Measurements from ENCODE around the gene MEP1A.
A peak's percentile ranks its signal among the peaks of the same experiment; 100 is the strongest.
"Not testable (repeated sequence)": the region's sequence is repeated elsewhere in the genome, so short reads cannot be mapped to it uniquely, and the experiment has no call there.

The MEP1A gene

GRCh38 chr6:46758960-46759753 lies 34.0 kb upstream of the MEP1A start:
- Histone ChIP-seq H3K4me3 (replicated peaks; ENCODE audit: insufficient read depth, low read length) (no peak overlapping the region), H3K27me3 (ENCODE audit: insufficient read depth, poor library complexity, severe bottlenecking) (no peaks in the 10 kb centered on the region), H3K27ac (replicated peaks) (no peak overlapping the region)
- TF ChIP-seq REST (IDR thresholded peaks at IDR 0.05; ENCODE audit: insufficient replicate concordance, low read depth): no peak
- no peak for DNase-seq (ENCODE audit: low read depth in 1 of 2, low spot score in 1 of 2)

- Histone ChIP-seq H3K27me3 (ENCODE audit: insufficient read depth, poor library complexity, severe bottlenecking) (no peaks in the 10 kb centered on the region), H3K27ac (replicated peaks) (no peak overlapping the region; the same call in 1 of the 2 replicates), H3K4me3 (replicated peaks; ENCODE audit: insufficient read depth, low read length) (no peak overlapping the region)
- DNase-seq (ENCODE audit: low read depth in 1 of 2, low spot score in 1 of 2): peak in 1 of 2 experiments; percentile 42
- no peak for TF ChIP-seq CTCF (IDR thresholded peaks at IDR 0.05; ENCODE audit: insufficient read depth, low read length)
- no peak for TF ChIP-seq SPI1 (IDR thresholded peaks at IDR 0.05; ENCODE audit: borderline replicate concordance, low read depth)
- no peak for TF ChIP-seq GABPA (IDR thresholded peaks at IDR 0.05; ENCODE audit: low read depth)
- no peak for TF ChIP-seq POLR2AphosphoS5 (IDR thresholded peaks at IDR 0.05; ENCODE audit: low read depth)
- no peak for TF ChIP-seq REST (IDR thresholded peaks at IDR 0.05; ENCODE audit: insufficient replicate concordance, low read depth)
Measured at GRCh38 chr6:46760925-46761324, 32.3 kb upstream of the MEP1A start.

GRCh38 chr6:46763466-46763865 lies 29.7 kb upstream of the MEP1A start:
- TF ChIP-seq CTCF (IDR thresholded peaks at IDR 0.05; ENCODE audit: insufficient read depth, low read length): no peak
- no peak for TF ChIP-seq GABPA (IDR thresholded peaks at IDR 0.05; ENCODE audit: low read depth)
- TF ChIP-seq SPI1 (IDR thresholded peaks at IDR 0.05; ENCODE audit: borderline replicate concordance, low read depth): no peak
- TF ChIP-seq POLR2AphosphoS5 (IDR thresholded peaks at IDR 0.05; ENCODE audit: low read depth): no peak
- TF ChIP-seq REST (IDR thresholded peaks at IDR 0.05; ENCODE audit: insufficient replicate concordance, low read depth): no peak
- Histone ChIP-seq H3K27ac (replicated peaks) (no peak overlapping the region), H3K4me3 (replicated peaks; ENCODE audit: insufficient read depth, low read length) (no peak overlapping the region), H3K27me3 (ENCODE audit: insufficient read depth, poor library complexity, severe bottlenecking) (no peaks in the 10 kb centered on the region)
- no peak for DNase-seq (ENCODE audit: low read depth in 1 of 2, low spot score in 1 of 2)

- DNase-seq (ENCODE audit: low read depth in 1 of 2, low spot score in 1 of 2); H3K27me3 ChIP-seq (ENCODE audit: insufficient read depth, poor library complexity, severe bottlenecking); H3K4me3 ChIP-seq (replicated peaks; ENCODE audit: insufficient read depth, low read length); H3K27ac ChIP-seq (replicated peaks): not testable (repeated sequence)
Measured at GRCh38 chr6:46764280-46764679, 28.9 kb upstream of the MEP1A start.

Measured in HL-60 (cell line).